Gastrocnemius medialis (tissue), 4 donors: Measurements from ENCODE around the gene ZMYND15.

ENCODE experiments used
- POLR2A ChIP-seq, 2 donors: fragments of 450-650 bp; IDR thresholded peaks; one replicate each; pipeline ENCODE4 v1.6.1; 2017; ENCODE audit warnings: antibody characterized with exemption in 2 of 2, mild to moderate bottlenecking in 2 of 2, moderate library complexity in 2 of 2
- TF ChIP-seq, protein P1 (sequence below), 5 experiments: fragments of 450-650 bp in 3 of 5; fragments of 200-600 bp in 2 of 5; sonication (generic) in 2 of 5; IDR thresholded peaks in 4 of 5; conservative IDR thresholded peaks in 1 of 5; 1 replicate in 4 of 5; 2 replicates in 1 of 5; pipeline ENCODE4 v1.5.1; 2016 to 2019; ENCODE audit warnings: antibody characterized with exemption in 5 of 5, mild to moderate bottlenecking in 3 of 5, moderate library complexity in 3 of 5

- TF ChIP-seq, protein P1, sequence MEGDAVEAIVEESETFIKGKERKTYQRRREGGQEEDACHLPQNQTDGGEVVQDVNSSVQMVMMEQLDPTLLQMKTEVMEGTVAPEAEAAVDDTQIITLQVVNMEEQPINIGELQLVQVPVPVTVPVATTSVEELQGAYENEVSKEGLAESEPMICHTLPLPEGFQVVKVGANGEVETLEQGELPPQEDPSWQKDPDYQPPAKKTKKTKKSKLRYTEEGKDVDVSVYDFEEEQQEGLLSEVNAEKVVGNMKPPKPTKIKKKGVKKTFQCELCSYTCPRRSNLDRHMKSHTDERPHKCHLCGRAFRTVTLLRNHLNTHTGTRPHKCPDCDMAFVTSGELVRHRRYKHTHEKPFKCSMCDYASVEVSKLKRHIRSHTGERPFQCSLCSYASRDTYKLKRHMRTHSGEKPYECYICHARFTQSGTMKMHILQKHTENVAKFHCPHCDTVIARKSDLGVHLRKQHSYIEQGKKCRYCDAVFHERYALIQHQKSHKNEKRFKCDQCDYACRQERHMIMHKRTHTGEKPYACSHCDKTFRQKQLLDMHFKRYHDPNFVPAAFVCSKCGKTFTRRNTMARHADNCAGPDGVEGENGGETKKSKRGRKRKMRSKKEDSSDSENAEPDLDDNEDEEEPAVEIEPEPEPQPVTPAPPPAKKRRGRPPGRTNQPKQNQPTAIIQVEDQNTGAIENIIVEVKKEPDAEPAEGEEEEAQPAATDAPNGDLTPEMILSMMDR (IDR thresholded peaks at IDR 0.05 in 4 of 5, conservative IDR thresholded peaks at IDR 0.05 in 1 of 5) = no peak
- no peak for TF ChIP-seq POLR2A (IDR thresholded peaks at IDR 0.05)
These were observed 38.5 kb upstream of the ZMYND15 start for GRCh38 chr17:4701116-4701515.
